Smooth muscle cell of the umbilical artery (primary cell): ENCODE data around the gene RHOXF2. TPM values are rescaled to one million over a fixed set of nuclear protein-coding genes. Genes with fewer than 3 reads are reported as not detected.

Experiments
- total RNA-seq: library from RNA; depleted of rRNA; stranded (reverse); fragments of >200 nt; gene quantifications from 2 replicates; pipeline ENCODE4 v1.2.3, GENCODE V29; 2014

RHOXF2 gene
- total RNA-seq = not detected in 2 replicates

GRCh38 chrX:120158313-120158712, at the start of gene RHOXF2:
Gene RHOXF2 (plus strand): TSS chrX:120158613. CDS start chrX:120158751, 138 bp downstream.

GRCh38 chrX:120115438-120115963, 42.9 kb upstream of the RHOXF2 start, which contains the start of gene RHOXF1:
Gene RHOXF1 (minus strand): TSS chrX:120115913. CDS start chrX:120115862, 51 bp downstream.

Other genes starting within 250 kb of the RHOXF2 start
- 3.9 and 4.3 TPM in 2 replicates for gene NKAP, start 214.9 kb upstream of the RHOXF2 start, total RNA-seq
- not detected in 2 replicates for gene RHOXF2B, start 80.9 kb upstream of the RHOXF2 start, total RNA-seq
- not detected in 2 replicates for gene RHOXF1, start 42.7 kb upstream of the RHOXF2 start, total RNA-seq
- gene ZBTB33, start 92.2 kb downstream of the RHOXF2 start, total RNA-seq = 13.4 and 17.2 TPM in 2 replicates
- under 0.01 and 0.05 TPM in 2 replicates for gene TMEM255A, start 152.8 kb downstream of the RHOXF2 start, total RNA-seq
- not detected in 2 replicates for gene ATP1B4, start 203.5 kb downstream of the RHOXF2 start, total RNA-seq